T-helper 2 cell treated with Interferon-gamma antibody and Interleukin-4, amounts not matched to agents 5 μg/mL and 100 μg/mL, for 36 hours (primary cell): ENCODE results near the gene ATG13.
"Not testable (repeated sequence)": the region's sequence is repeated elsewhere in the genome, so short reads cannot be mapped to it uniquely, and the experiment has no call there.

Experiments used
- DNase-seq: peaks from one replicate; pipeline ENCODE4 v3.0.0; 2021; ENCODE audit warnings: low spot score
- H3K27ac Mint-ChIP-seq: one replicate; pipeline ENCODE4 v1.8.0; 2021; ENCODE audit warnings: mild to moderate bottlenecking, mixed read lengths
- H3K27me3 Mint-ChIP-seq: one replicate; pipeline ENCODE4 v1.8.0; 2021; ENCODE audit warnings: low read depth, mixed read lengths
- H3K36me3 Mint-ChIP-seq: one replicate; pipeline ENCODE4 v1.8.0; 2021; ENCODE audit warnings: low read depth, mixed read lengths
- H3K4me1 Mint-ChIP-seq: one replicate; pipeline ENCODE4 v1.8.0; 2021; ENCODE audit warnings: low read depth, mixed read lengths
- H3K4me3 Mint-ChIP-seq: one replicate; pipeline ENCODE4 v1.8.0; 2022; ENCODE audit warnings: mild to moderate bottlenecking, moderate library complexity, mixed read lengths
- H3K9me3 Mint-ChIP-seq: one replicate; pipeline ENCODE4 v1.8.0; 2021; ENCODE audit warnings: mixed read lengths

ATG13 gene

GRCh38 chr11:46717825-46718154 lies 100.4 kb downstream of the ATG13 start:
- not testable (repeated sequence) for H3K36me3 Mint-ChIP-seq, H3K27ac Mint-ChIP-seq, H3K27me3 Mint-ChIP-seq, H3K4me3 Mint-ChIP-seq, H3K4me1 Mint-ChIP-seq, DNase-seq, H3K9me3 Mint-ChIP-seq

- Mint-ChIP-seq H3K4me3 (no peak overlapping the region), H3K4me1 (peaks cover 6% of the 10 kb centered on the region), H3K27me3 (no peaks in the 10 kb centered on the region), H3K36me3 (no peaks in the 10 kb centered on the region), H3K27ac (no peak overlapping the region), H3K9me3 (no peaks in the 10 kb centered on the region)
- DNase-seq: no peak
Measured at GRCh38 chr11:46718155-46719019, 101.0 kb downstream of the ATG13 start.

- Mint-ChIP-seq H3K27ac (no peak within 1 kb of the TSS), H3K27me3 (no peaks in the 10 kb centered on the region), H3K4me1 (peaks cover 6% of the 10 kb centered on the region), H3K9me3 (no peaks in the 10 kb centered on the region), H3K4me3 (no peak within 1 kb of the TSS), H3K36me3 (no peaks in the 10 kb centered on the region)
- no peak for DNase-seq
Measured at GRCh38 chr11:46719048-46719542, 101.7 kb downstream of the ATG13 start, which contains the start of gene F2. TSS of gene F2 (plus strand) at chr11:46719213. CDS start at chr11:46719236, 23 bp downstream.

GRCh38 chr11:46719543-46720218 lies 102.3 kb downstream of the ATG13 start:
- peaks cover 6% of the 10 kb centered on the region for H3K4me1 Mint-ChIP-seq
- H3K27ac Mint-ChIP-seq: no peak overlapping the region
- DNase-seq: no peak
- H3K36me3 Mint-ChIP-seq: no peaks in the 10 kb centered on the region
- H3K4me3 Mint-ChIP-seq: no peak overlapping the region
- H3K9me3 Mint-ChIP-seq: no peaks in the 10 kb centered on the region
- H3K27me3 Mint-ChIP-seq: no peaks in the 10 kb centered on the region

- Mint-ChIP-seq H3K4me1 (peaks cover 6% of the 10 kb centered on the region), H3K27ac (no peak overlapping the region), H3K4me3 (no peak overlapping the region), H3K36me3 (no peaks in the 10 kb centered on the region), H3K27me3 (no peaks in the 10 kb centered on the region), H3K9me3 (no peaks in the 10 kb centered on the region)
- no peak for DNase-seq
Measured at GRCh38 chr11:46721286-46721685, 103.9 kb downstream of the ATG13 start.

- H3K36me3 Mint-ChIP-seq: no peaks in the 10 kb centered on the region
- no peak overlapping the region for H3K27ac Mint-ChIP-seq
- no peak overlapping the region for H3K4me3 Mint-ChIP-seq
- H3K9me3 Mint-ChIP-seq: no peaks in the 10 kb centered on the region
- peaks cover 6% of the 10 kb centered on the region for H3K4me1 Mint-ChIP-seq
- DNase-seq: no peak
- H3K27me3 Mint-ChIP-seq: no peaks in the 10 kb centered on the region
Measured at GRCh38 chr11:46722566-46723358, 105.4 kb downstream of the ATG13 start.

GRCh38 chr11:46723359-46723680 lies 106.0 kb downstream of the ATG13 start:
- no peak for DNase-seq
- no peak overlapping the region for H3K4me3 Mint-ChIP-seq
- no peak overlapping the region for H3K27ac Mint-ChIP-seq
- H3K4me1 Mint-ChIP-seq: peaks cover 3% of the 10 kb centered on the region
- no peaks in the 10 kb centered on the region for H3K9me3 Mint-ChIP-seq
- no peaks in the 10 kb centered on the region for H3K27me3 Mint-ChIP-seq
- no peaks in the 10 kb centered on the region for H3K36me3 Mint-ChIP-seq

GRCh38 chr11:46724088-46724487 lies 106.7 kb downstream of the ATG13 start:
- no peaks in the 10 kb centered on the region for H3K36me3 Mint-ChIP-seq
- DNase-seq: no peak
- no peak overlapping the region for H3K27ac Mint-ChIP-seq
- H3K4me1 Mint-ChIP-seq: no peaks in the 10 kb centered on the region
- no peak overlapping the region for H3K4me3 Mint-ChIP-seq
- H3K9me3 Mint-ChIP-seq: no peaks in the 10 kb centered on the region
- no peaks in the 10 kb centered on the region for H3K27me3 Mint-ChIP-seq
